ENCODE results near the gene PLCB4. TPM values are rescaled to one million over a fixed set of nuclear protein-coding genes. Genes with fewer than 3 reads are reported as not detected.

Gene PLCB4
- total RNA-seq, 1 donor from 2014 or later = 53.3 TPM

DNA sequence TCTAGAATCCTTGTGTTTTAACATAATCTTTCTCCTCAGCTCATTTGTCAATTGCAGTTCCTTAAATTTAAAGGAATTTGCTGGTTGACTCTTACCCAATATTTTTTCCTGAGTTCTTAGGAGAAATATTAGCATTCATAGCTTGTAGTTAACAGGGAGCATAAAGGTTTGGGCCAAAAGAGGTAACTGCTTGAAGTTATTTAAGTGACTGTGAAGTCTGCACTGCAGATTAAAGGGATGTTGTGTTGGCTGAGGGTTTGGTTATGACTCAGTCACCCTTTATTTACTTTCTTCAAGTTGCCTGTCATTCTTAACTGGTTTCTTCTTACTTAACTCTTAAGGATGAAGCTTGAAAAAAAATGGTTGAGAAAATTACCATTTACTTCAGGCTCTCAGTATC, 225.2 kb downstream of the PLCB4 start:
- DNase-seq (ENCODE audit: low read depth, low spot score) = no peak

DNA sequence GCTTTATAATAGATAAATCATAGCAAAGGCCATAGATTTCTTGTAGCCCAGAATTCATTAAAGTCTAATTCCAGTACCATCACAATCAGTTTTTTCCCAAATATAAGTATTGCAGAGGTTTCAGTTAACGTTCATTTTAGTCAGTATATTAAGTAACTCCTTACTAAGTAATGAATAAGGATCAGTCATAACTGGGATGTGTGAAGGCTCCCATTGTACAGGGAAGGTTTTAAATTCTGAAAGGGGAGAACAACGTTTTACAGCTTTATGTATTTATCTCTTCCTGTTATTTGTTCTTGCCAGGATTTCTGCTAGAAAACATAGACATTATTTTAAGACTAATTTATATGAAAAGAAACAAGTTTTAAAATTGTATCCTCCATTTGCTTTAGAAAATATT, 230.0 kb downstream of the PLCB4 start:
- no peaks in the 10 kb centered on the region for H3K27me3 Mint-ChIP-seq (ENCODE audit: low read depth)
- no peak for DNase-seq (ENCODE audit: low read depth, low spot score)
- no peak overlapping the region for H3K27ac Mint-ChIP-seq (ENCODE audit: unreplicated experiment)
- H3K36me3 Mint-ChIP-seq (ENCODE audit: low read depth) = peaks cover 20% of the 10 kb centered on the region
- no peak for TF ChIP-seq CTCF (conservative IDR thresholded peaks at IDR 0.05)
- H3K9me3 Mint-ChIP-seq = peaks cover 5% of the 10 kb centered on the region
- peaks cover 39% of the 10 kb centered on the region for H3K4me1 Mint-ChIP-seq
- H3K4me3 Mint-ChIP-seq = peak overlapping the region; percentile 2

More for the DNA sequence above, 225.2 kb downstream of the PLCB4 start:
- Mint-ChIP-seq H3K4me3 (no peak overlapping the region), H3K9me3 (peaks cover 6% of the 10 kb centered on the region), H3K27ac (ENCODE audit: unreplicated experiment) (no peak overlapping the region), H3K4me1 (peaks cover 53% of the 10 kb centered on the region), H3K36me3 (ENCODE audit: low read depth) (peaks cover 15% of the 10 kb centered on the region), H3K27me3 (ENCODE audit: low read depth) (no peaks in the 10 kb centered on the region)
- no peak for TF ChIP-seq CTCF (conservative IDR thresholded peaks at IDR 0.05)

DNA sequence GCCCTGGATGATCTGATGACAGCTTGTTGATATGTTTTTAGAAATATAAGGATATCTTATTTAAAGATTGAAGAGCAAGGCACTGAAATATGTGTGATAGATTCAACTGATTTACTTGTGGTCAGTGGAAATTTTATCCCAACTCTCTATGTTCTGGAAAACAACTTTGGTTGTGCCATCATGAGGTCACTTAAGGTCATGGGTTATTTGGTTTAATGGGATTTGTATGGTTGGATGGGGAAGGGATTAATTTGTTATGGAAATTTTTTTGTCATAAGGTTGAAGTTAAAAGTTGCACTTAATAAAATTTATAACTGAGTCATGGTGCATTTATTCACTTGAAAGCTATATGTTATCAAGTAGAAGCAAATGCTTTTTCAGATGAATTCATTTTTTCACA, 231.2 kb downstream of the PLCB4 start:
- H3K9me3 Mint-ChIP-seq = peaks cover 5% of the 10 kb centered on the region
- DNase-seq (ENCODE audit: low read depth, low spot score) = no peak
- peaks cover 39% of the 10 kb centered on the region for H3K4me1 Mint-ChIP-seq
- peaks cover 20% of the 10 kb centered on the region for H3K36me3 Mint-ChIP-seq (ENCODE audit: low read depth)
- H3K4me3 Mint-ChIP-seq = no peak overlapping the region
- H3K27ac Mint-ChIP-seq (ENCODE audit: unreplicated experiment) = no peak overlapping the region
- no peak for TF ChIP-seq CTCF (conservative IDR thresholded peaks at IDR 0.05)
- no peaks in the 10 kb centered on the region for H3K27me3 Mint-ChIP-seq (ENCODE audit: low read depth)

DNA sequence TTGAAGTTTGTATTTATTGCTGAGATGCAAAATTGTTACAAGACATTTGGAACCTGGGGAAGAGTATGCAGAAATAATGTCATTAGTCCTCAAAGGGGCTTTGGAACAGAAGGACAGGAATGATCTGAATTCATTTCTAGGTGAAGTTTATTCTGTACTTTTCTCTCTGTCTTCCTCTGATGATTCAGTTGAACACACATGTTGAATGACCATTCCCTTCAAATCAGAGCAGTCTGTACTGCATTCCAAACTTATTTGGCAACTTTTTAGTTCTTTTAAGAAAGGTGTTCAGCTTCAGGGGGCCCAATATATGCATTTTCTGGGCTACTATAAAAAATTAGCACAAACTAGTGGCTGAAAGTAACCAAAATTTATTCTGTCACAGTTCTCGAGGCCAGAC, 231.6 kb downstream of the PLCB4 start:
- Mint-ChIP-seq H3K9me3 (peaks cover 5% of the 10 kb centered on the region), H3K4me1 (peaks cover 41% of the 10 kb centered on the region), H3K4me3 (no peak overlapping the region), H3K27ac (ENCODE audit: unreplicated experiment) (no peak overlapping the region), H3K36me3 (ENCODE audit: low read depth) (peaks cover 15% of the 10 kb centered on the region), H3K27me3 (ENCODE audit: low read depth) (no peaks in the 10 kb centered on the region)
- no peak for DNase-seq (ENCODE audit: low read depth, low spot score)
- TF ChIP-seq CTCF (conservative IDR thresholded peaks at IDR 0.05) = no peak

- no peaks in the 10 kb centered on the region for H3K27me3 Mint-ChIP-seq (ENCODE audit: low read depth)
- H3K9me3 Mint-ChIP-seq = peaks cover 6% of the 10 kb centered on the region
- peak overlapping the region; percentile 73 for H3K27ac Mint-ChIP-seq (ENCODE audit: unreplicated experiment)
- peaks cover 47% of the 10 kb centered on the region for H3K4me1 Mint-ChIP-seq
- no peak for TF ChIP-seq CTCF (conservative IDR thresholded peaks at IDR 0.05)
- peaks cover 10% of the 10 kb centered on the region for H3K36me3 Mint-ChIP-seq (ENCODE audit: low read depth)
- H3K4me3 Mint-ChIP-seq = peak overlapping the region; percentile 38
- DNase-seq (ENCODE audit: low read depth, low spot score) = no peak
Measured at GRCh38 chr20:9301129-9302090, 232.5 kb downstream of the PLCB4 start.

Data from neural crest cell (in vitro differentiated cells).